HepG2 (cell line): ENCODE data around the gene VPS52. TPM values are rescaled to one million over a fixed set of nuclear protein-coding genes. Genes with fewer than 3 reads are reported as not detected.

Experiments used
- ATAC-seq: fragments of 200-7000 bp; cut with Tn5 transposase; 3 replicates; pipeline ENCODE4 v1.9.1; 2020; ENCODE audit warnings: mild to moderate bottlenecking, moderate library complexity
- BruUV-seq: library from RNA; stranded (reverse); fragments of 400-500 nt; replicated peaks from 2 replicates; lab custom pipeline; 2021; lab: Mats Ljungman, UMichigan
- CTCF ChIA-PET: fragments of 300-600 bp; formaldehyde crosslinking; extraction: SDS; loops from one replicate; lab custom pipeline; 2021; ENCODE audit warnings: low total read pairs, inconsistent platforms, low intra/inter-chr PET ratio; lab: Yijun Ruan, JAX
- POLR2A ChIA-PET: fragments of 350-600 bp; sonication (Branson Sonifier 250); formaldehyde crosslinking; loops from one replicate; lab custom pipeline; 2020; ENCODE audit warnings: antibody characterized with exemption, inconsistent platforms; lab: Yijun Ruan, JAX
- DNase-seq: peaks from one replicate; pipeline ENCODE4 v3.0.0-alpha.2; 2015; ENCODE audit warnings: low spot score
- FAIRE-seq: peaks from 3 replicates; lab custom pipeline; 2011; peaks lifted over from hg19 to GRCh38; lab: Jason Lieb, UNC
- H2AFZ ChIP-seq: one replicate; pipeline ENCODE4 v1.6.1; 2011; ENCODE audit warnings: low read length, inconsistent platforms
- H3K27ac ChIP-seq: fragments of 300-600 bp; 3 replicates; pipeline ENCODE4 v1.8.0; 2011; ENCODE audit warnings: mixed run types, mild to moderate bottlenecking, mixed read lengths, low read length, inconsistent platforms; ENCODE audit not compliant: insufficient read depth; ENCODE audit errors: extremely low read length
- H3K27me3 ChIP-seq, 2 experiments: fragments of 200-600 bp in 1 of 2; 2 replicates in 1 of 2; 3 replicates in 1 of 2; pipeline versions ENCODE4 v1.6.0 to v1.8.0; 2011; ENCODE audit warnings: low read length in 2 of 2, mild to moderate bottlenecking in 2 of 2, moderate library complexity in 2 of 2, inconsistent platforms in 1 of 2; ENCODE audit not compliant: insufficient read depth in 2 of 2, control insufficient read depth in 1 of 2
- H3K36me3 ChIP-seq, 2 experiments: fragments of 200-600 bp in 1 of 2; replicated peaks in 1 of 2; 2 replicates in 1 of 2; 3 replicates in 1 of 2; pipeline versions ENCODE4 v1.5.1 to v1.8.0; 2011; ENCODE audit warnings: low read length in 2 of 2, inconsistent platforms in 1 of 2; ENCODE audit not compliant: insufficient read depth in 2 of 2, control insufficient read depth in 1 of 2
- H3K4me1 ChIP-seq: 2 replicates; pipeline ENCODE4 v1.5.1; 2012; ENCODE audit warnings: low read length, inconsistent platforms; ENCODE audit not compliant: insufficient read depth
- H3K4me2 ChIP-seq: 2 replicates; pipeline ENCODE4 v1.6.0; 2011; ENCODE audit warnings: low read depth, low read length, inconsistent platforms
- H3K4me3 ChIP-seq, 3 experiments: fragments of 200-600 bp in 1 of 3; sonication (generic), shearing (Covaris generic) in 1 of 3; replicated peaks in 1 of 3; 2 replicates each; pipeline ENCODE4 v1.5.1; 2011 to 2016; ENCODE audit warnings: low read length in 3 of 3, inconsistent platforms in 2 of 3, low read depth in 2 of 3, mild to moderate bottlenecking in 2 of 3, control low read depth in 1 of 3, mixed read lengths in 1 of 3; ENCODE audit not compliant: insufficient read depth in 1 of 3
- H3K79me2 ChIP-seq: one replicate; pipeline ENCODE4 v1.6.1; 2011; ENCODE audit warnings: low read length, inconsistent platforms; ENCODE audit not compliant: insufficient read depth
- H3K9ac ChIP-seq: 2 replicates; pipeline ENCODE4 v1.6.0; 2011; ENCODE audit warnings: mild to moderate bottlenecking, low read depth, low read length, inconsistent platforms; ENCODE audit not compliant: insufficient read depth
- H3K9me3 ChIP-seq: 2 replicates; pipeline ENCODE4 v1.5.1; 2012; ENCODE audit warnings: mild to moderate bottlenecking, low read length
- H4K20me1 ChIP-seq: 2 replicates; pipeline ENCODE4 v1.6.0; 2011; ENCODE audit warnings: inconsistent platforms, mild to moderate bottlenecking, low read length, moderate library complexity; ENCODE audit not compliant: insufficient read depth
- CENPT ChIP-seq: sonication (generic); formaldehyde crosslinking; IDR thresholded peaks from 2 replicates; pipeline ENCODE4 v1.8.0; 2022; ENCODE audit warnings: low read depth, mild to moderate bottlenecking, moderate library complexity, missing genetic modification reagents
- EZH2 ChIP-seq: conservative IDR thresholded peaks from 2 replicates; pipeline ENCODE4 v1.6.1; 2012; ENCODE audit warnings: mild to moderate bottlenecking, low read depth, low read length, moderate library complexity
- KDM2A ChIP-seq: sonication (generic); formaldehyde crosslinking; IDR thresholded peaks from 2 replicates; pipeline ENCODE4 v1.4.0; 2020; ENCODE audit warnings: low read depth, missing genetic modification reagents, borderline replicate concordance
- MED1 ChIP-seq: sonication (generic); formaldehyde crosslinking; IDR thresholded peaks from 2 replicates; pipeline ENCODE4 v1.4.0; 2020; ENCODE audit warnings: missing genetic modification reagents
- MLXIP ChIP-seq: sonication (generic); formaldehyde crosslinking; IDR thresholded peaks from 2 replicates; pipeline ENCODE4 v1.9.0; 2021; ENCODE audit warnings: missing genetic modification reagents, borderline replicate concordance
- MXD3 ChIP-seq: IDR thresholded peaks from 2 replicates; pipeline ENCODE4 v1.6.1; 2016; ENCODE audit warnings: mild to moderate bottlenecking, missing biosample characterization, missing genetic modification reagents
- SNAPC5 ChIP-seq: sonication (generic); formaldehyde crosslinking; IDR thresholded peaks from 2 replicates; pipeline ENCODE4 v1.8.1; 2023; ENCODE audit warnings: mild to moderate bottlenecking, missing genetic modification reagents, borderline replicate concordance
- THAP9 ChIP-seq: sonication (generic); formaldehyde crosslinking; IDR thresholded peaks from 2 replicates; pipeline ENCODE4; 2020; ENCODE audit warnings: missing genetic modification reagents, mild to moderate bottlenecking, borderline replicate concordance
- ZBTB1 ChIP-seq: sonication (generic); formaldehyde crosslinking; IDR thresholded peaks from 2 replicates; pipeline ENCODE4 v1.4.0; 2020; ENCODE audit warnings: missing genetic modification reagents, borderline replicate concordance
- ZC3H13 ChIP-seq: sonication (generic); formaldehyde crosslinking; IDR thresholded peaks from 2 replicates; pipeline ENCODE4 v1.8.1; 2023; ENCODE audit warnings: mild to moderate bottlenecking, missing genetic modification reagents, moderate library complexity
- ZNF274 ChIP-seq: sonication (generic); formaldehyde crosslinking; IDR thresholded peaks from 2 replicates; pipeline ENCODE4 v1.5.1; 2020; ENCODE audit warnings: mild to moderate bottlenecking, missing genetic modification reagents
- ZNF607 ChIP-seq: sonication (generic); formaldehyde crosslinking; IDR thresholded peaks from 2 replicates; pipeline ENCODE4 v1.5.1; 2020; ENCODE audit warnings: missing genetic modification reagents, mild to moderate bottlenecking, borderline replicate concordance
- ZSCAN20 ChIP-seq: sonication (generic); formaldehyde crosslinking; IDR thresholded peaks from 2 replicates; pipeline ENCODE4 v1.4.0; 2020; ENCODE audit warnings: missing genetic modification reagents, mild to moderate bottlenecking, borderline replicate concordance
- WGBS: methylation state at CpG from one replicate; pipeline ENCODE4 v1.1.6; 2017; ENCODE audit warnings: low lambda C conversion rate; 5-methylcytosine and 5-hydroxymethylcytosine counted together
- in situ Hi-C: cut with HindIII; loops from 2 replicates; pipeline ENCODE4 v1.10.0; 2017; ENCODE audit warnings: low pct_unique_long_range_greater_than_20kb; ENCODE audit not compliant: extremely low pct_ligation_motif_present
- intact Hi-C: fragments of 100-400 bp; cut with micrococcal nuclease; formaldehyde crosslinking; loops from one replicate; pipeline ENCODE4 v1.10.0; 2022; ENCODE audit not compliant: unreplicated experiment
- polyA plus RNA-seq, 8 experiments: library from polyadenylated mRNA; depleted of rRNA in 3 of 8; stranded (reverse) in 7 of 8; unstranded in 1 of 8; fragments of >200 nt; fragmentation: Illumina TruSeq in 4 of 8; extraction: Trizol in 4 of 8; gene quantifications; 2 replicates each; pipeline versions ENCODE4 v1.2.1 to v1.2.3, GENCODE V29; 2011 to 2016; ENCODE audit warnings: low read depth in 4 of 8, missing spikeins in 1 of 8, mixed read lengths in 1 of 8; ENCODE audit not compliant: insufficient read depth in 1 of 8
- total RNA-seq, 5 experiments: library from RNA; depleted of rRNA; stranded (reverse); fragments of >200 nt; fragmentation: Illumina TruSeq; extraction: Trizol; gene quantifications; 2 replicates each; pipeline ENCODE4 v1.2.3, GENCODE V29; 2016; ENCODE audit warnings: low read depth in 1 of 5

The VPS52 gene
- total and polyA plus RNA-seq, 2 of the 13 experiments (the other 11 are each of a cell fraction or from before 2014, with no cell fraction given): 48.9 to 85.5 TPM

- peak; percentile 95 for TF ChIP-seq KDM2A (CRISPR knock-in tag)
- TF ChIP-seq CENPT (CRISPR knock-in tag): 0 out of 2 replicates have a peak, but pooled peaks have one; percentile 78
- TF ChIP-seq MED1 (CRISPR knock-in tag): peak; percentile 46; the same call in 1 of the 2 replicates
- TF ChIP-seq ZBTB1 (CRISPR knock-in tag): no peak; the same call in 1 of the 2 replicates
- no peak for TF ChIP-seq SNAPC5 (CRISPR knock-in tag)
Observed at GRCh38 chr6:33313709-33314514, 42.2 kb upstream of the VPS52 start, which contains the start of gene TAPBP (continued).

- H3K9ac ChIP-seq: peak overlapping the region; percentile 92
- 1% methylated on average over 33 of the region's 33 CpGs for whole genome bisulfite sequencing
- ATAC-seq (peak; percentile 31), FAIRE-seq (no peak), DNase-seq (no peak)
- CTCF ChIA-PET: no interaction called here
- POLR2A ChIA-PET: interaction anchor here (0.6 to 2.7 kb wide), 10 partner anchors 11 to 341 kb away, joined by 3 to 40 read pairs (median 9); partner anchors contain the start of genes CUTA, PFDN6, PHF1 and RGL2
- no peaks in the 10 kb centered on the region for H3K9me3 ChIP-seq
- peak overlapping the region; percentile 94 for H3K4me2 ChIP-seq
- peaks cover 3% of the 10 kb centered on the region; the same call in 1 of the 2 replicates for H4K20me1 ChIP-seq
- peak overlapping the region; percentile 92 to 98 (median 98) for H3K4me3 ChIP-seq
- H3K4me1 ChIP-seq: peaks cover 25% of the 10 kb centered on the region
- no peaks in the 10 kb centered on the region; a peak in 1 of 5 replicates for H3K27me3 ChIP-seq
- peak overlapping the region; percentile 38 for H2AFZ ChIP-seq
- in situ Hi-C loops: no loop called here
- no TSS peak for BruUV-seq
- 0 out of 5 replicates have a peak, but pooled peaks cover 0 to 2% of the 10 kb centered on the region in 2 experiments for H3K36me3 ChIP-seq
- H3K27ac ChIP-seq: peak overlapping the region; percentile 83
- H3K79me2 ChIP-seq: peaks cover 20% of the 10 kb centered on the region
- intact Hi-C loops: loop anchor here (5.0 kb wide), 1 partner anchor 41 kb away; the partner anchor contains the start of genes RPS18 and VPS52
- TF ChIP-seq ZSCAN20 (no peak), THAP9 (CRISPR knock-in tag) (no peak), MXD3 (CRISPR knock-in tag) (peak; percentile 64; the same call in 1 of the 2 replicates), ZNF274 (CRISPR knock-in tag) (0 out of 2 replicates have a peak, but pooled peaks have one; percentile 29), ZNF607 (peak; percentile 21), EZH2 (no peak), MLXIP (no peak), ZC3H13 (CRISPR knock-in tag) (no peak)
Observed at GRCh38 chr6:33313105-33313708, 41.5 kb upstream of the VPS52 start.
